Measurements from ENCODE around the gene SPSB2.
A peak's percentile ranks its signal among the peaks of the same experiment; 100 is the strongest.
"Not testable (repeated sequence)": the region's sequence is repeated elsewhere in the genome, so short reads cannot be mapped to it uniquely, and the experiment has no call there.

The SPSB2 gene

GRCh38 chr12:6899427-6899826, 26.3 kb upstream of the SPSB2 start:
- H3K36me3 ChIP-seq (ENCODE audit: low read depth): no peaks in the 10 kb centered on the region

GRCh38 chr12:6896846-6897435, 23.8 kb upstream of the SPSB2 start:
- H3K27ac ChIP-seq (ENCODE audit: poor library complexity, severe bottlenecking): no peak overlapping the region
- H3K27me3 ChIP-seq (ENCODE audit: insufficient read depth, poor library complexity, severe bottlenecking): no peaks in the 10 kb centered on the region
- no peaks in the 10 kb centered on the region for H3K4me1 ChIP-seq (ENCODE audit: insufficient read depth, poor library complexity, severe bottlenecking)
- H3K9me3 ChIP-seq (ENCODE audit: severe bottlenecking): no peaks in the 10 kb centered on the region
- ATAC-seq (ENCODE audit: low read depth): no peak
- no peaks in the 10 kb centered on the region for H3K36me3 ChIP-seq (ENCODE audit: low read depth)
- no peak overlapping the region for H3K4me3 ChIP-seq (ENCODE audit: severe bottlenecking)
- TF ChIP-seq CTCF (IDR thresholded peaks at IDR 0.05; ENCODE audit: poor library complexity, severe bottlenecking): no peak
- DNase-seq (ENCODE audit: low spot score): no peak

More at GRCh38 chr12:6899427-6899826, 26.3 kb upstream of the SPSB2 start:
- TF ChIP-seq CTCF (IDR thresholded peaks at IDR 0.05; ENCODE audit: poor library complexity, severe bottlenecking): no peak
- Histone ChIP-seq H3K4me1 (ENCODE audit: insufficient read depth, poor library complexity, severe bottlenecking) (peaks cover 4% of the 10 kb centered on the region), H3K9me3 (ENCODE audit: severe bottlenecking) (no peaks in the 10 kb centered on the region), H3K4me3 (ENCODE audit: severe bottlenecking) (no peak overlapping the region), H3K27me3 (ENCODE audit: insufficient read depth, poor library complexity, severe bottlenecking) (no peaks in the 10 kb centered on the region), H3K27ac (ENCODE audit: poor library complexity, severe bottlenecking) (no peak overlapping the region)
- no peak for DNase-seq (ENCODE audit: low spot score)
- ATAC-seq (ENCODE audit: low read depth): no peak

- DNase-seq (ENCODE audit: low spot score): no peak
- Histone ChIP-seq H3K36me3 (ENCODE audit: low read depth) (no peaks in the 10 kb centered on the region), H3K4me1 (ENCODE audit: insufficient read depth, poor library complexity, severe bottlenecking) (peaks cover 3% of the 10 kb centered on the region), H3K4me3 (ENCODE audit: severe bottlenecking) (no peak overlapping the region), H3K9me3 (ENCODE audit: severe bottlenecking) (no peaks in the 10 kb centered on the region), H3K27me3 (ENCODE audit: insufficient read depth, poor library complexity, severe bottlenecking) (no peaks in the 10 kb centered on the region), H3K27ac (ENCODE audit: poor library complexity, severe bottlenecking) (no peak overlapping the region)
- no peak for ATAC-seq (ENCODE audit: low read depth)
- no peak for TF ChIP-seq CTCF (IDR thresholded peaks at IDR 0.05; ENCODE audit: poor library complexity, severe bottlenecking)
These were observed 21.2 kb upstream of the SPSB2 start for GRCh38 chr12:6894321-6894720.

GRCh38 chr12:6892683-6893082, 19.6 kb upstream of the SPSB2 start:
- not testable (repeated sequence) for H3K36me3 ChIP-seq (ENCODE audit: low read depth); H3K27me3 ChIP-seq (ENCODE audit: insufficient read depth, poor library complexity, severe bottlenecking); H3K27ac ChIP-seq (ENCODE audit: poor library complexity, severe bottlenecking); H3K4me3 ChIP-seq (ENCODE audit: severe bottlenecking); ATAC-seq (ENCODE audit: low read depth); DNase-seq (ENCODE audit: low spot score); H3K4me1 ChIP-seq (ENCODE audit: insufficient read depth, poor library complexity, severe bottlenecking); H3K9me3 ChIP-seq (ENCODE audit: severe bottlenecking)

GRCh38 chr12:6891646-6892001, 18.5 kb upstream of the SPSB2 start:
- H3K4me3 ChIP-seq (ENCODE audit: severe bottlenecking): peak overlapping the region; percentile 37
- H3K36me3 ChIP-seq (ENCODE audit: low read depth): no peaks in the 10 kb centered on the region
- ATAC-seq (ENCODE audit: low read depth) (no peak), DNase-seq (ENCODE audit: low spot score) (no peak)
- H3K27ac ChIP-seq (ENCODE audit: poor library complexity, severe bottlenecking): peak overlapping the region; percentile 52
- no peaks in the 10 kb centered on the region for H3K27me3 ChIP-seq (ENCODE audit: insufficient read depth, poor library complexity, severe bottlenecking)
- H3K9me3 ChIP-seq (ENCODE audit: severe bottlenecking): no peaks in the 10 kb centered on the region
- H3K4me1 ChIP-seq (ENCODE audit: insufficient read depth, poor library complexity, severe bottlenecking): peaks cover 3% of the 10 kb centered on the region
- TF ChIP-seq CTCF (IDR thresholded peaks at IDR 0.05; ENCODE audit: poor library complexity, severe bottlenecking): no peak

All from RWPE2 (cell line).